HepG2 (cell line): ENCODE data around the gene SLC22A23. TPM values are rescaled to one million over a fixed set of nuclear protein-coding genes. Genes with fewer than 3 reads are reported as not detected.

ENCODE experiments used
- AGO2 ChIP-seq: fragments of 200-400 bp; formaldehyde crosslinking; optimal IDR thresholded peaks from 2 replicates; pipeline ENCODE3; 2017; ENCODE audit warnings: mild to moderate bottlenecking, low read depth, low read length, moderate library complexity
- BORCS8-MEF2B ChIP-seq: sonication (generic); formaldehyde crosslinking; IDR thresholded peaks from 2 replicates; pipeline ENCODE4 v1.8.0; 2022; ENCODE audit warnings: mild to moderate bottlenecking, missing genetic modification reagents
- MED8 ChIP-seq: sonication (generic); formaldehyde crosslinking; IDR thresholded peaks from 2 replicates; pipeline ENCODE4 v1.8.1; 2023; ENCODE audit warnings: mild to moderate bottlenecking, missing genetic modification reagents; ENCODE audit not compliant: insufficient replicate concordance
- MLLT10 ChIP-seq: sonication (generic); formaldehyde crosslinking; IDR thresholded peaks from 2 replicates; pipeline ENCODE4 v1.4.0; 2020; ENCODE audit warnings: missing genetic modification reagents
- NFKBIZ ChIP-seq: IDR thresholded peaks from 2 replicates; pipeline ENCODE4 v1.6.1; 2018; ENCODE audit warnings: missing genetic modification reagents, missing compliant biosample characterization
- NR2C2 ChIP-seq: sonication (generic); formaldehyde crosslinking; IDR thresholded peaks from 2 replicates; pipeline ENCODE4 v1.4.0; 2020; ENCODE audit warnings: missing genetic modification reagents, mild to moderate bottlenecking, moderate library complexity, borderline replicate concordance
- RCOR2 ChIP-seq: IDR thresholded peaks from 2 replicates; pipeline ENCODE4 v1.6.1; 2016; ENCODE audit warnings: missing biosample characterization, missing genetic modification reagents
- SNRNP70 ChIP-seq: fragments of 200-400 bp; formaldehyde crosslinking; IDR thresholded peaks from 2 replicates; pipeline ENCODE4 v1.6.1; 2017; ENCODE audit warnings: mild to moderate bottlenecking, low read depth, low read length, moderate library complexity
- YEATS4 ChIP-seq: sonication (generic); formaldehyde crosslinking; IDR thresholded peaks from 2 replicates; pipeline ENCODE4 v1.4.0; 2020; ENCODE audit warnings: missing genetic modification reagents, borderline replicate concordance
- ZBTB21 ChIP-seq: sonication (generic); formaldehyde crosslinking; IDR thresholded peaks from 2 replicates; pipeline ENCODE4 v1.4.0; 2020; ENCODE audit warnings: missing genetic modification reagents
- ZNF292 ChIP-seq: sonication (generic); formaldehyde crosslinking; IDR thresholded peaks from 2 replicates; pipeline ENCODE4 v1.8.1; 2022; ENCODE audit warnings: mild to moderate bottlenecking, low read depth, missing genetic modification reagents, borderline replicate concordance
- ZNF34 ChIP-seq: sonication (generic); formaldehyde crosslinking; IDR thresholded peaks from 2 replicates; pipeline ENCODE4 v1.4.0; 2020; ENCODE audit warnings: mild to moderate bottlenecking, missing genetic modification reagents, borderline replicate concordance
- ZNF431 ChIP-seq: sonication (generic); formaldehyde crosslinking; IDR thresholded peaks from 2 replicates; pipeline ENCODE4 v1.9.0; 2022; ENCODE audit warnings: missing genetic modification reagents, low read depth, mild to moderate bottlenecking, borderline replicate concordance
- ZNF496 ChIP-seq: sonication (generic); formaldehyde crosslinking; IDR thresholded peaks from 2 replicates; pipeline ENCODE4 v1.8.1; 2023; ENCODE audit warnings: mild to moderate bottlenecking, moderate library complexity, missing genetic modification reagents; ENCODE audit not compliant: insufficient replicate concordance
- ZNF510 ChIP-seq: sonication (generic); formaldehyde crosslinking; IDR thresholded peaks from 2 replicates; pipeline ENCODE4 v1.4.0; 2020; ENCODE audit warnings: low read depth, mild to moderate bottlenecking, missing genetic modification reagents
- ZNF616 ChIP-seq: sonication (generic); formaldehyde crosslinking; IDR thresholded peaks from 2 replicates; pipeline ENCODE4 v1.5.0; 2020; ENCODE audit warnings: low read depth, mild to moderate bottlenecking, missing genetic modification reagents
- ZNF782 ChIP-seq: sonication (generic); formaldehyde crosslinking; IDR thresholded peaks from 2 replicates; pipeline ENCODE4 v1.4.0; 2020; ENCODE audit warnings: missing genetic modification reagents, mild to moderate bottlenecking, borderline replicate concordance
- ZNF788 ChIP-seq: sonication (generic); formaldehyde crosslinking; IDR thresholded peaks from 2 replicates; pipeline ENCODE4 v1.5.0; 2020; ENCODE audit warnings: mild to moderate bottlenecking, missing genetic modification reagents, borderline replicate concordance
- ZSCAN29 ChIP-seq: sonication (generic); formaldehyde crosslinking; conservative IDR thresholded peaks from 2 replicates; pipeline ENCODE4 v1.4.0; 2020; ENCODE audit warnings: mild to moderate bottlenecking, missing genetic modification reagents
- polyA plus RNA-seq, 8 experiments: library from polyadenylated mRNA; depleted of rRNA in 3 of 8; stranded (reverse) in 7 of 8; unstranded in 1 of 8; fragments of >200 nt; fragmentation: Illumina TruSeq in 4 of 8; extraction: Trizol in 4 of 8; gene quantifications; 2 replicates each; pipeline versions ENCODE4 v1.2.1 to v1.2.3, GENCODE V29; 2011 to 2016; ENCODE audit warnings: low read depth in 4 of 8, missing spikeins in 1 of 8, mixed read lengths in 1 of 8; ENCODE audit not compliant: insufficient read depth in 1 of 8
- total RNA-seq, 5 experiments: library from RNA; depleted of rRNA; stranded (reverse); fragments of >200 nt; fragmentation: Illumina TruSeq; extraction: Trizol; gene quantifications; 2 replicates each; pipeline ENCODE4 v1.2.3, GENCODE V29; 2016; ENCODE audit warnings: low read depth in 1 of 5
- TF ChIP-seq, protein P1 (sequence below): sonication (generic); formaldehyde crosslinking; IDR thresholded peaks from 2 replicates; pipeline ENCODE4 v1.4.0; 2020; ENCODE audit warnings: mild to moderate bottlenecking, missing genetic modification reagents
- TF ChIP-seq, protein P2 (sequence below): sonication (generic); formaldehyde crosslinking; IDR thresholded peaks from 2 replicates; pipeline ENCODE4 v1.4.0; 2020; ENCODE audit warnings: missing genetic modification reagents
- TF ChIP-seq, protein P3 (sequence below): sonication (generic); formaldehyde crosslinking; IDR thresholded peaks from 2 replicates; pipeline ENCODE4 v1.4.0; 2020; ENCODE audit warnings: missing genetic modification reagents
- TF ChIP-seq, protein P4 (sequence below): sonication (generic); formaldehyde crosslinking; IDR thresholded peaks from 2 replicates; pipeline ENCODE4 v1.8.1; 2023; ENCODE audit warnings: mild to moderate bottlenecking, missing genetic modification reagents
- TF ChIP-seq, protein P5 (sequence below): sonication (generic); formaldehyde crosslinking; IDR thresholded peaks from 2 replicates; pipeline ENCODE4 v1.4.0; 2020; ENCODE audit warnings: missing genetic modification reagents, low read depth, mild to moderate bottlenecking, borderline replicate concordance

SLC22A23 gene
- total and polyA plus RNA-seq, 2 of the 13 experiments (the other 11 are each of a cell fraction or from before 2014, with no cell fraction given) = 11.8 to 17.5 TPM

DNA sequence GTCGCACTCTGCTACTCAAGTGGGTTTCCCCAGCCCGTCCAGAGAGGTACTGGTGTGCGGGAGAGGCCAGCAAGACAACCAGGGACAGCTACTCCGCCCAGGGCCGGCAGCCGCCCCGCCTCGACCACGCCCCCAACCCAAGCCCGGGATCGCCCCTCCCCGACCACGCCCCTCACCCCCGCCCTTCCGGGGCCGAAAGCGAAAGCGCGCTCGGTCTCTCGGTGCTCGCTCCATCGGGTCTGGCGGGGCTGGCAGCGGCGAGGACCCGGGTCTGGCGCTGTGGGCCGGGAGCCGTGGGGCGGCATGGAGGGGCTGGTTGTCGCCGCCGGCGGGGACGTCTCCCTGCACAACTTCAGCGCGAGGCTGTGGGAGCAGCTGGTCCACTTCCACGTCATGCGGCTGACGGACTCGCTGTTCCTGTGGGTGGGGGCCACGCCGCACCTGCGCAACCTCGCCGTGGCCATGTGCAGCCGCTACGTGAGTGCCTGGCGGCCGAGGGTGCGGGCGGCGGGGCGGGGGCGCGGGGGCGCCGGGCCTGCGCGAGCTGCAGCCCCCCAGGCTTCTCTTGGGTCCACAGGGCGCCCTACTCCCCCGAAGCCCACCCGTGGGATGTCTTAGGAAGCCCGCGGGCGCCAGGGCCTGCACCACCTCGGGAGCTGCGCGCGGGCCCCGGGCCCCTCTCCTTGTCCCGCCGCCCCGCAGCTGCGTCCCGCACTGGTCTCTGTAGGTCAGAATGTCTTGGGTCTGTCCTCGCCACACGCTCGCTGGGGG, 197.9 kb downstream of the SLC22A23 start, which contains the start of gene PSMG4 (continued):
- peak; percentile 94 for TF ChIP-seq BORCS8-MEF2B (CRISPR knock-in tag)
- TF ChIP-seq SNRNP70 = no peak
- TF ChIP-seq ZNF788 (CRISPR knock-in tag) = peak; percentile 75; the same call in 1 of the 2 replicates
- TF ChIP-seq ZNF510 (CRISPR knock-in tag) = no peak
- TF ChIP-seq YEATS4 = peak; percentile 97
- no peak for TF ChIP-seq MLLT10 (CRISPR knock-in tag)
- TF ChIP-seq ZNF616 (CRISPR knock-in tag) = peak; percentile 96
- TF ChIP-seq MED8 (CRISPR knock-in tag) = peak; percentile 74
- TF ChIP-seq ZBTB21 (CRISPR knock-in tag) = no peak
- TF ChIP-seq, protein P1, sequence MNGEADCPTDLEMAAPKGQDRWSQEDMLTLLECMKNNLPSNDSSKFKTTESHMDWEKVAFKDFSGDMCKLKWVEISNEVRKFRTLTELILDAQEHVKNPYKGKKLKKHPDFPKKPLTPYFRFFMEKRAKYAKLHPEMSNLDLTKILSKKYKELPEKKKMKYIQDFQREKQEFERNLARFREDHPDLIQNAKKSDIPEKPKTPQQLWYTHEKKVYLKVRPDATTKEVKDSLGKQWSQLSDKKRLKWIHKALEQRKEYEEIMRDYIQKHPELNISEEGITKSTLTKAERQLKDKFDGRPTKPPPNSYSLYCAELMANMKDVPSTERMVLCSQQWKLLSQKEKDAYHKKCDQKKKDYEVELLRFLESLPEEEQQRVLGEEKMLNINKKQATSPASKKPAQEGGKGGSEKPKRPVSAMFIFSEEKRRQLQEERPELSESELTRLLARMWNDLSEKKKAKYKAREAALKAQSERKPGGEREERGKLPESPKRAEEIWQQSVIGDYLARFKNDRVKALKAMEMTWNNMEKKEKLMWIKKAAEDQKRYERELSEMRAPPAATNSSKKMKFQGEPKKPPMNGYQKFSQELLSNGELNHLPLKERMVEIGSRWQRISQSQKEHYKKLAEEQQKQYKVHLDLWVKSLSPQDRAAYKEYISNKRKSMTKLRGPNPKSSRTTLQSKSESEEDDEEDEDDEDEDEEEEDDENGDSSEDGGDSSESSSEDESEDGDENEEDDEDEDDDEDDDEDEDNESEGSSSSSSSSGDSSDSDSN (CRISPR knock-in tag) = peak; percentile 94
- TF ChIP-seq, protein P2, sequence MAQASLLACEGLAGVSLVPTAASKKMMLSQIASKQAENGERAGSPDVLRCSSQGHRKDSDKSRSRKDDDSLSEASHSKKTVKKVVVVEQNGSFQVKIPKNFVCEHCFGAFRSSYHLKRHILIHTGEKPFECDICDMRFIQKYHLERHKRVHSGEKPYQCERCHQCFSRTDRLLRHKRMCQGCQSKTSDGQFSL (CRISPR knock-in tag) = peak; percentile 60; the same call in 1 of the 2 replicates
- TF ChIP-seq ZNF496 (CRISPR knock-in tag) = no peak
- TF ChIP-seq AGO2 = peak; percentile 90
- no peak for TF ChIP-seq ZNF431 (CRISPR knock-in tag)
- TF ChIP-seq RCOR2 (CRISPR knock-in tag) = peak; percentile 64; the same call in 1 of the 2 replicates
- TF ChIP-seq ZNF782 (CRISPR knock-in tag) = peak; percentile 90
- TF ChIP-seq NFKBIZ (CRISPR knock-in tag) = peak; percentile 88; the same call in 1 of the 2 replicates
- TF ChIP-seq, protein P3, sequence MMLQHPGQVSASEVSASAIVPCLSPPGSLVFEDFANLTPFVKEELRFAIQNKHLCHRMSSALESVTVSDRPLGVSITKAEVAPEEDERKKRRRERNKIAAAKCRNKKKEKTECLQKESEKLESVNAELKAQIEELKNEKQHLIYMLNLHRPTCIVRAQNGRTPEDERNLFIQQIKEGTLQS (CRISPR knock-in tag) = peak; percentile 60; the same call in 1 of the 2 replicates
- TF ChIP-seq ZSCAN29 = peak; percentile 82; the same call in 1 of the 2 replicates
- TF ChIP-seq ZNF292 (CRISPR knock-in tag) = peak; percentile 36; the same call in 1 of the 2 replicates
- TF ChIP-seq, protein P4, sequence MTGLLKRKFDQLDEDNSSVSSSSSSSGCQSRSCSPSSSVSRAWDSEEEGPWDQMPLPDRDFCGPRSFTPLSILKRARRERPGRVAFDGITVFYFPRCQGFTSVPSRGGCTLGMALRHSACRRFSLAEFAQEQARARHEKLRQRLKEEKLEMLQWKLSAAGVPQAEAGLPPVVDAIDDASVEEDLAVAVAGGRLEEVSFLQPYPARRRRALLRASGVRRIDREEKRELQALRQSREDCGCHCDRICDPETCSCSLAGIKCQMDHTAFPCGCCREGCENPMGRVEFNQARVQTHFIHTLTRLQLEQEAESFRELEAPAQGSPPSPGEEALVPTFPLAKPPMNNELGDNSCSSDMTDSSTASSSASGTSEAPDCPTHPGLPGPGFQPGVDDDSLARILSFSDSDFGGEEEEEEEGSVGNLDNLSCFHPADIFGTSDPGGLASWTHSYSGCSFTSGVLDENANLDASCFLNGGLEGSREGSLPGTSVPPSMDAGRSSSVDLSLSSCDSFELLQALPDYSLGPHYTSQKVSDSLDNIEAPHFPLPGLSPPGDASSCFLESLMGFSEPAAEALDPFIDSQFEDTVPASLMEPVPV (CRISPR knock-in tag) = peak; percentile 87
- TF ChIP-seq, protein P5, sequence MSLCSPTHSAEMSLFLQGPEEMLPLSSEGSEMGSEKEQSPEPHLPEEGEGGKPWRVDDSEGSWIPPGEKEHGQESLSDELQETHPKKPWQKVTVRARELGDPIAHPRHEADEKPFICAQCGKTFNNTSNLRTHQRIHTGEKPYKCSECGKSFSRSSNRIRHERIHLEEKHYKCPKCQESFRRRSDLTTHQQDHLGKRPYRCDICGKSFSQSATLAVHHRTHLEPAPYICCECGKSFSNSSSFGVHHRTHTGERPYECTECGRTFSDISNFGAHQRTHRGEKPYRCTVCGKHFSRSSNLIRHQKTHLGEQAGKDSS (CRISPR knock-in tag) = peak; percentile 82
- TF ChIP-seq ZNF34 = peak; percentile 99; the same call in 1 of the 2 replicates
- TF ChIP-seq NR2C2 (CRISPR knock-in tag) = peak; percentile 82
